ENCODE results near the gene INTS1. TPM values are rescaled to one million over a fixed set of nuclear protein-coding genes. Genes with fewer than 3 reads are reported as not detected.

Gene INTS1
- total and polyA plus RNA-seq, 2 donors (not counting 1 experiment from before 2014, with no cell fraction given) = 128 to 160 TPM

DNA sequence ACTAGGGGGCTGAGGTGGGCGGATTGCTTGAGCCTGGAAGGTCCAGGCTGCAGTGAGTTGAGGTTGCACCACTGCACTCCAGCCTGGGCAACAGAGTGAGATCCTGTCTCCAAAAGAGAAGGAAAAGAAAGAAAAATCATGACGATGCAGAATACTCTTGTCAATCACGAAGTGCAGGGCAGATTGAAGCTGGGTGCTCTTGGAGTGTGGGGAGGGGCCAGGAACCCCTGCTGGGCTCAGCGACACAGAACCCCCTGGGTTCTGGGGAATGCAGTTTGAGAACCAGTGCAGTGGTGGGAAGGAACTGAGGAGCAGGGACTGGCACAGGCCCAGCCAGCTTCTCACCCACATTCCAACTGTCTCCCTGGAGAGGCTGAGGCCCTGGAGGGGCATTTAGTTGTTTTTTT is 10.8 kb upstream of the INTS1 start:
- ATAC-seq (ENCODE audit: low read depth) (no peak), DNase-seq (no peak)
- H3K27ac Mint-ChIP-seq = no peak overlapping the region
- 44% methylated on average over 4 of the region's 4 CpGs for WGBS (ENCODE audit: insufficient coverage)
- Histone ChIP-seq H3K4me1 (ENCODE audit: control insufficient read depth in 2 of 2, insufficient read depth in 2 of 2, low read length in 2 of 2) (peaks cover 36 to 45% of the 10 kb centered on the region in 2 donors), H3K79me2 (ENCODE audit: control insufficient read depth, insufficient read depth, low read length) (no peaks in the 10 kb centered on the region), H3K9me3 (ENCODE audit: control extremely low read depth in 1 of 3, control insufficient read depth in 2 of 3, insufficient read depth in 1 of 3, low read length in 2 of 3) (peaks cover 0 to 17% (median 0%) of the 10 kb centered on the region in 3 donors), H3K27me3 (replicated peaks in 1 of 4; ENCODE audit: control extremely low read depth in 1 of 4, control insufficient read depth in 3 of 4, insufficient read depth in 4 of 4, low read length in 3 of 4) (peaks cover 0 to 2% (median 0%) of the 10 kb centered on the region in 4 experiments), H3K27ac (ENCODE audit: low read length in 2 of 2) (no peak overlapping the region), H3K9ac (ENCODE audit: low read length) (no peak overlapping the region), H3K4me3 (ENCODE audit: control extremely low read depth in 1 of 5, extremely low read depth in 1 of 5, insufficient read depth in 1 of 5, low read depth in 2 of 5, low read length in 4 of 5) (no peak overlapping the region), H3K4me2 (replicated peaks; ENCODE audit: low read depth, low read length, poor library complexity, severe bottlenecking) (no peak overlapping the region), H2AFZ (ENCODE audit: insufficient read depth, low read depth, low read length, poor library complexity, severe bottlenecking) (no peak overlapping the region), H4K20me1 (ENCODE audit: control insufficient read depth, insufficient read depth, low read length, poor library complexity, severe bottlenecking) (no peaks in the 10 kb centered on the region), H3K36me3 (replicated peaks in 1 of 2; ENCODE audit: control extremely low read depth in 1 of 2, control insufficient read depth in 1 of 2, extremely low read depth in 1 of 2, insufficient read depth in 2 of 2, low read length in 1 of 2) (no peaks in the 10 kb centered on the region)
- intact Hi-C loops (cut with micrococcal nuclease) = no loop called here
- H3K27me3 Mint-ChIP-seq = peaks cover 4% of the 10 kb centered on the region
- peaks cover 6% of the 10 kb centered on the region for H3K9me3 Mint-ChIP-seq (ENCODE audit: insufficient read depth)
- no peak overlapping the region for H3K4me3 Mint-ChIP-seq
- ChIA-PET POLR2A (no interaction called here), CTCF (no interaction called here)
- H3K4me1 Mint-ChIP-seq = peaks cover 31% of the 10 kb centered on the region
- no peak for TF ChIP-seq EZH2 (IDR thresholded peaks at IDR 0.05; ENCODE audit: borderline replicate concordance, insufficient read depth, low read depth, low read length, poor library complexity, severe bottlenecking)
- TF ChIP-seq, protein P1, sequence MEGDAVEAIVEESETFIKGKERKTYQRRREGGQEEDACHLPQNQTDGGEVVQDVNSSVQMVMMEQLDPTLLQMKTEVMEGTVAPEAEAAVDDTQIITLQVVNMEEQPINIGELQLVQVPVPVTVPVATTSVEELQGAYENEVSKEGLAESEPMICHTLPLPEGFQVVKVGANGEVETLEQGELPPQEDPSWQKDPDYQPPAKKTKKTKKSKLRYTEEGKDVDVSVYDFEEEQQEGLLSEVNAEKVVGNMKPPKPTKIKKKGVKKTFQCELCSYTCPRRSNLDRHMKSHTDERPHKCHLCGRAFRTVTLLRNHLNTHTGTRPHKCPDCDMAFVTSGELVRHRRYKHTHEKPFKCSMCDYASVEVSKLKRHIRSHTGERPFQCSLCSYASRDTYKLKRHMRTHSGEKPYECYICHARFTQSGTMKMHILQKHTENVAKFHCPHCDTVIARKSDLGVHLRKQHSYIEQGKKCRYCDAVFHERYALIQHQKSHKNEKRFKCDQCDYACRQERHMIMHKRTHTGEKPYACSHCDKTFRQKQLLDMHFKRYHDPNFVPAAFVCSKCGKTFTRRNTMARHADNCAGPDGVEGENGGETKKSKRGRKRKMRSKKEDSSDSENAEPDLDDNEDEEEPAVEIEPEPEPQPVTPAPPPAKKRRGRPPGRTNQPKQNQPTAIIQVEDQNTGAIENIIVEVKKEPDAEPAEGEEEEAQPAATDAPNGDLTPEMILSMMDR (IDR thresholded peaks at IDR 0.05) = no peak

DNA sequence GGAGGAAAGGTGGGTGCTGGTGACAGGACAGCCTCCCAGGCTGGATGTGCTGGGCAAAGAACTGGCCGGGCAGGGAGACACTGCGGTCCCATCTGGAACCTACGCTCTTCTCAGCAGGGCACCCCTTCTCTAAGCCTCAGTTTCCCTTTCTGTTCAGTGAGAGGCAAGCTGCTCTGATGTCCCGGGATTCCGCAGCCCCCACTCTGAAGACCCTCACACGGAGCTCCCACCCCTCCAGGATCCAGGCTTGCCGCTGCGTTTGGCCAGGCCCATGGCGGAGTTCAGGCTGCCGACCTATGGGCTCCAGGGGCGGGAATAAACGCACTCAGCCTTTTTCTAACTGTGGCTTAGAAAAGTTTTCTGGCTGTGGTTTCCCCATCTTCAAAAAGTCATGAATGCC is 10.2 kb upstream of the INTS1 start:
- WGBS (ENCODE audit: insufficient coverage) = 93% methylated on average over 12 of the region's 12 CpGs
- DNase-seq = no peak
- no peak overlapping the region for H3K4me3 ChIP-seq (ENCODE audit: control extremely low read depth in 1 of 5, extremely low read depth in 1 of 5, insufficient read depth in 1 of 5, low read depth in 2 of 5, low read length in 4 of 5)
- no peak overlapping the region for H2AFZ ChIP-seq (ENCODE audit: insufficient read depth, low read depth, low read length, poor library complexity, severe bottlenecking)
- peaks cover 0 to 2% (median 0%) of the 10 kb centered on the region in 4 experiments for H3K27me3 ChIP-seq (replicated peaks in 1 of 4; ENCODE audit: control extremely low read depth in 1 of 4, control insufficient read depth in 3 of 4, insufficient read depth in 4 of 4, low read length in 3 of 4)
- H3K4me1 Mint-ChIP-seq = peaks cover 31% of the 10 kb centered on the region
- H3K27ac ChIP-seq (ENCODE audit: low read length in 2 of 2) = no peak overlapping the region
- no peaks in the 10 kb centered on the region for H4K20me1 ChIP-seq (ENCODE audit: control insufficient read depth, insufficient read depth, low read length, poor library complexity, severe bottlenecking)
- H3K9ac ChIP-seq (ENCODE audit: low read length) = no peak overlapping the region
- POLR2A ChIA-PET = no interaction called here
- no peaks in the 10 kb centered on the region for H3K79me2 ChIP-seq (ENCODE audit: control insufficient read depth, insufficient read depth, low read length)
- H3K36me3 ChIP-seq (replicated peaks in 1 of 2; ENCODE audit: control extremely low read depth in 1 of 2, control insufficient read depth in 1 of 2, extremely low read depth in 1 of 2, insufficient read depth in 2 of 2, low read length in 1 of 2) = no peaks in the 10 kb centered on the region
- peaks cover 5% of the 10 kb centered on the region for H3K9me3 Mint-ChIP-seq (ENCODE audit: insufficient read depth)
- no peak overlapping the region for H3K4me2 ChIP-seq (replicated peaks; ENCODE audit: low read depth, low read length, poor library complexity, severe bottlenecking)
- H3K27me3 Mint-ChIP-seq = peaks cover 4% of the 10 kb centered on the region
- CTCF ChIA-PET = no interaction called here
- no peak for TF ChIP-seq EZH2 (IDR thresholded peaks at IDR 0.05; ENCODE audit: borderline replicate concordance, insufficient read depth, low read depth, low read length, poor library complexity, severe bottlenecking)
- TF ChIP-seq, protein P1 (IDR thresholded peaks at IDR 0.05) = no peak
- H3K27ac Mint-ChIP-seq = no peak overlapping the region
- intact Hi-C loops (cut with micrococcal nuclease) = no loop called here
- peaks cover 36 to 45% of the 10 kb centered on the region in 2 donors for H3K4me1 ChIP-seq (ENCODE audit: control insufficient read depth in 2 of 2, insufficient read depth in 2 of 2, low read length in 2 of 2)
- H3K9me3 ChIP-seq (ENCODE audit: control extremely low read depth in 1 of 3, control insufficient read depth in 2 of 3, insufficient read depth in 1 of 3, low read length in 2 of 3) = peaks cover 0 to 11% (median 0%) of the 10 kb centered on the region in 3 donors
- ATAC-seq (ENCODE audit: low read depth) = no peak
- H3K4me3 Mint-ChIP-seq = no peak overlapping the region

Data from B cell (primary cell).